ENCODE results near the gene AIP.
"Not testable (repeated sequence)": the region's sequence is repeated elsewhere in the genome, so short reads cannot be mapped to it uniquely, and the experiment has no call there.

AIP gene

GRCh38 chr11:67468456-67468758, 14.4 kb upstream of the AIP start:
- ATAC-seq (peak; percentile 1), DNase-seq (no peak)

- DNase-seq (peak; percentile 94), ATAC-seq (peak; percentile 88)
Measured at GRCh38 chr11:67468759-67469507, 13.9 kb upstream of the AIP start, which contains the start of gene TMEM134. Gene TMEM134 (minus strand): TSS chr11:67469251. CDS start chr11:67469192, 59 bp downstream.

- peak; percentile 0 for ATAC-seq
- DNase-seq: no peak
Measured at GRCh38 chr11:67469508-67469811, 13.4 kb upstream of the AIP start.

- ATAC-seq (no peak), DNase-seq (no peak)
Measured at GRCh38 chr11:67470337-67471002, 12.4 kb upstream of the AIP start.

GRCh38 chr11:67472882-67473281, 9.9 kb upstream of the AIP start:
- no peak for ATAC-seq
- DNase-seq: no peak

- not testable (repeated sequence) for ATAC-seq, DNase-seq
Measured at GRCh38 chr11:67476692-67477091, 6.1 kb upstream of the AIP start.

- ATAC-seq, DNase-seq: not testable (repeated sequence)
Measured at GRCh38 chr11:67477344-67478050, 5.3 kb upstream of the AIP start.

- DNase-seq: no peak
- ATAC-seq: no peak
Measured at GRCh38 chr11:67482275-67482826, 475 bp upstream of the AIP start.

- DNase-seq: peak; percentile 55
- ATAC-seq: peak; percentile 17
Measured at GRCh38 chr11:67483831-67484665, 1.2 kb downstream of the AIP start.

GRCh38 chr11:67484847-67485311, 2.1 kb downstream of the AIP start:
- peak; percentile 35 for ATAC-seq
- DNase-seq: peak; percentile 83

GRCh38 chr11:67485873-67486361, 3.1 kb downstream of the AIP start:
- DNase-seq: peak; percentile 75
- ATAC-seq: not testable (repeated sequence)

GRCh38 chr11:67486481-67487195, 3.8 kb downstream of the AIP start:
- DNase-seq (peak; percentile 73), ATAC-seq (no peak)

- no peak for DNase-seq
- no peak for ATAC-seq
Measured at GRCh38 chr11:67489203-67489884, 6.5 kb downstream of the AIP start.

GRCh38 chr11:67489885-67490726, 7.3 kb downstream of the AIP start:
- ATAC-seq: no peak

GRCh38 chr11:67490727-67491065, 7.9 kb downstream of the AIP start:
- DNase-seq: no peak
- ATAC-seq: no peak

More at GRCh38 chr11:67489885-67490726, 7.3 kb downstream of the AIP start:
- DNase-seq: no peak

- DNase-seq (no peak), ATAC-seq (no peak)
Measured at GRCh38 chr11:67491276-67492068, 8.6 kb downstream of the AIP start.

GRCh38 chr11:67492069-67492727, 9.4 kb downstream of the AIP start:
- no peak for ATAC-seq
- DNase-seq: no peak

Data from stimulated activated naive CD8-positive, alpha-beta T cell treated with anti-CD3 and anti-CD28 coated beads, Interleukin-15, Interleukin-2, amounts not matched to agents 100 U/mL and 50 U/mL, for 24 hours (primary cell).